Measurements from ENCODE around the gene ELAVL4.

ELAVL4 gene

DNA sequence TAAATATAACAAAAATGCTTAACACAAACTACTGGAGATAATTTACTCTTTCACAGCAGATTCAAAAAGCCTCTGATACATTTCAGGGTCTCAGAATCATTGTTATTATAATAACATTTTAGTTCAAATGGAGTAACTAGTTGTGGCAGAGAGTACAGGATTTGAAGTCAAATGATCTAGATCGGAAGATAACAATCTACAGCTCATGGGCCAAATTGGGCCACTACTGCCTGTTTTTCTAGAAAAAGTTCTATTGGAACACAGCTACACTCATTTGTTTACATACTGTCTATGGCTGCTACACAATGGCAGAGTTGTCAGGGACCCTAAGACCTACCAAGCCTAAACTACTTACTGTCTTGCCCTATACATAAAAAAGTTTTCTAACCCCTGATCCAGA is 63.6 kb downstream of the ELAVL4 start:
- TF ChIP-seq, protein P1, sequence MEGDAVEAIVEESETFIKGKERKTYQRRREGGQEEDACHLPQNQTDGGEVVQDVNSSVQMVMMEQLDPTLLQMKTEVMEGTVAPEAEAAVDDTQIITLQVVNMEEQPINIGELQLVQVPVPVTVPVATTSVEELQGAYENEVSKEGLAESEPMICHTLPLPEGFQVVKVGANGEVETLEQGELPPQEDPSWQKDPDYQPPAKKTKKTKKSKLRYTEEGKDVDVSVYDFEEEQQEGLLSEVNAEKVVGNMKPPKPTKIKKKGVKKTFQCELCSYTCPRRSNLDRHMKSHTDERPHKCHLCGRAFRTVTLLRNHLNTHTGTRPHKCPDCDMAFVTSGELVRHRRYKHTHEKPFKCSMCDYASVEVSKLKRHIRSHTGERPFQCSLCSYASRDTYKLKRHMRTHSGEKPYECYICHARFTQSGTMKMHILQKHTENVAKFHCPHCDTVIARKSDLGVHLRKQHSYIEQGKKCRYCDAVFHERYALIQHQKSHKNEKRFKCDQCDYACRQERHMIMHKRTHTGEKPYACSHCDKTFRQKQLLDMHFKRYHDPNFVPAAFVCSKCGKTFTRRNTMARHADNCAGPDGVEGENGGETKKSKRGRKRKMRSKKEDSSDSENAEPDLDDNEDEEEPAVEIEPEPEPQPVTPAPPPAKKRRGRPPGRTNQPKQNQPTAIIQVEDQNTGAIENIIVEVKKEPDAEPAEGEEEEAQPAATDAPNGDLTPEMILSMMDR (IDR thresholded peaks at IDR 0.05): no peak

DNA sequence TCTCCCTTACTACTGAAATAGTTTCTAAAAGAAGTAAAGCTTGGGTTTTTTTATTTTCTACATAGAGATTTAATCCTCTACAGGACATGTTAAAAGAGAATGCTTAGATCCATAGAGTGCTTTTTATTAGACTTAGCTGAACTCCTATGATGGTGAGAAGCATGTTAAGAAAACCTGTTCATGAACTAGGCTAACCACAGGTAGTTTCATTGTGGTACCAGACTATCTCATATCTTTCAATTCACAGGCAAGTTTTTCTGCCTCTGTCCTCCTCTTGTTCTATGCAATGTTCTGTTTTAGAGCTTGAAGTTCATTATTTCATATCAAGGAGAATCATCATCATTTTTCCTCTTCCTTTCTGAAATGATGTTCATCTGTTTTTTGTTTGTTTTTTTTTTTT is 65.4 kb downstream of the ELAVL4 start:
- TF ChIP-seq, protein P1 (IDR thresholded peaks at IDR 0.05): no peak

DNA sequence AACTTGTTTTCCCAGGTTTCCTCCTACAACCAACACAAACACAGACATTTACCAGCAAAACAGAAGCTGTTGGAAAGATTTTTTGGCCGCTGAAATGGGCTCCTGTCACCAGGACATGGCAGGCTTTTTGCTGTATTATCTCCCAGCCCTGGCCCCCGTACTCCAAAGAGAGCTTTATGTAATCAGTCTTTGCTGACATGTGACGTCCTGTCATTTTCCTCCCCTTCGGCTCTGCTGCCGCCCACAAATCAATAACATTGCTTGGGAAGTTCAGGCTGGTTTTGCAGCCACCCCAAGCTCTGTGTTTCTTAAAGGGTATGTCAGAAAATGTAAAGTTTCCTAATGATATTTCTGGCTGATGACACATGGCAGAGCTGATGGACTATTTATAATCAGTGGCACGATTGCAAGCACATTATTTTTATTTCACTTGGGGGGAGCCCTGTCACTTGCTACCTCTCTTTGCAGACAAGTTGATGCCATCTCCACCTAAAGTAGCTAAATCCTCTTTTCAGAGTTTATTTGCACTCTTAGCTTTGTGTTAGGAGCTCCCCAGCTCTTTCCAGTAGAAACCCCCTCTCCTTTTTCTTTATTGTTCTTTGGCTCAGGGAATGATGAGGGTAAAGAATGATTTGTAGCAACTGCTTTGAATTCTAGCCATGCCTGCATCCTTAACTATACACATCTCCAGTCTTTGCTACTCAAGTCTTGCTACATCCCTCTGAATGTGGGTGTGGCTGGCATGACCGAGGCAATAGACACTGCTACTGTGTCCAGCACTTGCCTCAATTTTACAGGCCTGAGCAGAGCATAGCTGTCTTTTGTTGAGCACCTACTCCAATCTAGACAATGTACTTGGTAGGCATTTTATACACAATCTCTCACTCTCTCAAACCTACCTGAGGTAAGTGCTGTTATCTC is 67.3 kb downstream of the ELAVL4 start:
- TF ChIP-seq, protein P1 (IDR thresholded peaks at IDR 0.05): no peak

DNA sequence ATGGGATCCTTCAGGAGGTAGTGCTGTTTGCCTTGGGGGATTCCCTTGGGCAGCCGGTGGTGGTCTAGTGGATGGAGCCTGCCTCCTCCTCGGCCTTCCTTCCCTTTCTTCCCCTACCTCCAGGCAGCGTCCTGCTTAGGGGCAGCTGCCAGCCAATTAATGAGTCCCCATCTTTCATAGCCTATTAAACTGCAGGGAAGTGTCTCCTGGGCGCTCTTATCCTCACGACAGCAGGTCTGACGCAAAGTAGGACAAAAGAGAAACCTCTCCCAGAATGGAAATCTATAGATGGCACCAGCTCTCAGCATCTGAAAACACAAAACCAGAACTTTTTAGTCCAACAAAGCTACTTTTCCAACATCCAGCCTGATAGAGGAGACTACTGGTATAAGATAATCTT is 69.3 kb downstream of the ELAVL4 start:
- TF ChIP-seq, protein P1 (IDR thresholded peaks at IDR 0.05): no peak

DNA sequence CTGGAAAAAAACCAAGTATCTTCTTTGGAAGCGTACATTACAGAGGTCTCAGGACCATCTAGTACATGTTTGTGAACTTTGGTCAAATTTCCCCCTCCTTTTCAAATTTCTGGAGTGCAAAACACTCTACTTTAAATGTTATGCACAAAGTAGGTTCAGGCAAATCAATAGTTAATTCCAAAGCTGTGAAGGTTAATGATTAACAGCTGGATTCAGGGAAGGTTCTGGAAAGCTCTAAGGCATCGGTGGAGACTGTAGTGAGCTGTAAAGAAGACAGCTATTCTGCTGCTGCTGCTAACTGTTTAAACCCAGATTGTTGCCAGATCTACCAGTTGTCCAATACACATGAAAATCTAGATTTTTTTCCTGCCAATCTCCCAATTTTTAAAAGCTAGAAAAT is 70.9 kb downstream of the ELAVL4 start:
- TF ChIP-seq, protein P1 (IDR thresholded peaks at IDR 0.05): no peak

DNA sequence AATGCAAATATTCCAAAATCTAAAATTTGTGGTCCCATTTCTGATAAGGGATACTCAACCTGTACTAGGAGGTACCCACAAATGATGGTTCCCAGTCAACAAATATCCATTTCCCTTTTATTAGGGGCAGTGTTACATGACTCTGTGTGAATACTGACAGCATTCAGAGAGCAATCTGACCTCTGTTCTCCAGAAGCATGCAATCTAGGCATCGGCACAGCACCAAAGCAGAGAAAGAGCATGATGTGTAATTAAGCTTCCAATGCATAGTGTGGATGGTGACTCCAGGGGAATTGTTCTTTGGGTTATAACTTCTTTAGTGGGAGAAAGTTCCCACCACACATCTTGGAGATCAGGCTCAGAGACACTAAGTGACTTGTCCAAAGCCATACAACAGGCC is 71.6 kb downstream of the ELAVL4 start:
- TF ChIP-seq, protein P1 (IDR thresholded peaks at IDR 0.05): no peak

DNA sequence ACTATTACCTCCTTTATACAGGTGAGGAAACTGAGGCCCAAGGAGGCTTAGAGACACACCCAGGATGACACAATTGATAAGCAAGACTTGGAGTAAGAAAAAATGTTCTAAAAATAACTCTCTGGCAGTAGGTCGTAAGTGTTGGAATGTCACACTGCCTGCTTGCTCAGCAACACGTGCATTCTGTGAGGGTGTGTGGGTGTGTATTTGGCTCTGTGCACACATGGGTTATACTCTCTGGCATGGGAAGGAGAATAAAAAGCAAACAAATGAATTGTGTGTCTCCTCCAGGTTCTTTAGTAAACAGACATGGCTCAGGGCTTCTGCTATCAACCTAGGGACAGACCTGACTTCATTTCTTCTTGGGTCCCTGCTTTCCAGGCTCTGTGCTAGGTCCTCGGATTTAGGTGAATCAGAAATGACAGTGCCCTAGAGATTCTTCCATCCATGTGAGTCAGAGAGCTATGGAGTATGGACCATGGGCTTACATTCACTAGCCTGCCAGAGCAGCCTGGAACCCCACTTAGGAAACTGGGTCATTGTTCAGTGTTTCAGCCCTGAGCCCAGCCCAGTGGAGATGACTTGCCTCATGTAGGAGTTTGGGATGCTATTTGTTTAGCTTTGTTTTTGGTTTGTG is 72.4 kb downstream of the ELAVL4 start:
- TF ChIP-seq, protein P1 (IDR thresholded peaks at IDR 0.05): no peak
